Hepatocyte (in vitro differentiated cells): ENCODE results near the gene EPHB1. TPM values are rescaled to one million over a fixed set of nuclear protein-coding genes. Genes with fewer than 3 reads are reported as not detected.

Experiments
- DNase-seq: peaks from one replicate; pipeline ENCODE4 v3.0.0-alpha.2; 2016; ENCODE audit warnings: low spot score
- H2AFZ ChIP-seq: fragments of 200-600 bp; sonication (generic); 2 replicates; pipeline ENCODE4 v1.6.0; 2016; ENCODE audit warnings: antibody characterized with exemption, mild to moderate bottlenecking
- H3K27ac ChIP-seq: fragments of 200-600 bp; sonication (generic); 2 replicates; pipeline ENCODE4 v1.5.1; 2016; ENCODE audit warnings: mild to moderate bottlenecking
- H3K27me3 ChIP-seq: fragments of 200-600 bp; sonication (generic); 2 replicates; pipeline ENCODE4 v1.6.1; 2016
- H3K36me3 ChIP-seq: fragments of 200-600 bp; sonication (generic); replicated peaks from 2 replicates; pipeline ENCODE4 v1.5.1; 2016; ENCODE audit warnings: low read depth; ENCODE audit not compliant: insufficient read depth
- H3K4me1 ChIP-seq: fragments of 200-600 bp; sonication (generic); 2 replicates; pipeline ENCODE4 v1.5.1; 2016; ENCODE audit warnings: mild to moderate bottlenecking, moderate library complexity; ENCODE audit not compliant: insufficient read depth
- H3K4me2 ChIP-seq: fragments of 200-600 bp; sonication (generic); 2 replicates; pipeline ENCODE4 v1.6.0; 2016
- H3K4me3 ChIP-seq: fragments of 200-600 bp; sonication (generic); 2 replicates; pipeline ENCODE4 v1.5.1; 2016; ENCODE audit warnings: mild to moderate bottlenecking
- H3K79me2 ChIP-seq: fragments of 200-600 bp; sonication (generic); 2 replicates; pipeline ENCODE4 v1.6.0; 2017; ENCODE audit warnings: mild to moderate bottlenecking
- H3K9me2 ChIP-seq: fragments of 200-600 bp; sonication (generic); replicated peaks from 2 replicates; pipeline ENCODE4 v1.6.0; 2017; ENCODE audit warnings: mild to moderate bottlenecking; ENCODE audit not compliant: insufficient read depth
- H3K9me3 ChIP-seq: fragments of 200-600 bp; sonication (generic); 2 replicates; pipeline ENCODE4 v1.5.1; 2016; ENCODE audit warnings: low read depth, mild to moderate bottlenecking
- H4K20me1 ChIP-seq: fragments of 200-600 bp; sonication (generic); 2 replicates; pipeline ENCODE4 v1.6.0; 2016; ENCODE audit warnings: mild to moderate bottlenecking; ENCODE audit not compliant: insufficient read depth, poor library complexity, severe bottlenecking
- EZH2 ChIP-seq: fragments of 200-600 bp; sonication (generic); IDR thresholded peaks from 2 replicates; pipeline ENCODE4 v1.6.1; 2016; ENCODE audit warnings: antibody characterized with exemption, mild to moderate bottlenecking, borderline replicate concordance
- EZH2phosphoT487 ChIP-seq: fragments of 200-600 bp; sonication (generic); IDR thresholded peaks from one replicate; pipeline ENCODE4 v1.6.1; 2018; ENCODE audit warnings: antibody characterized with exemption, mild to moderate bottlenecking, low read depth, moderate library complexity; ENCODE audit not compliant: unreplicated experiment, severe bottlenecking
- WGBS: methylation state at CpG from one replicate; pipeline ENCODE4 v1.1.6; 2016; ENCODE audit warnings: low lambda C conversion rate; ENCODE audit errors: missing lambda C conversion rate; 5-methylcytosine and 5-hydroxymethylcytosine counted together
- polyA plus RNA-seq: library from polyadenylated mRNA; unstranded; fragments of >200 nt; fragmentation: Nextera tagmentation; extraction: Ambion mirVana; gene quantifications from 2 replicates; pipeline ENCODE4 v1.2.1, GENCODE V29; 2016
- total RNA-seq: library from RNA; depleted of rRNA; stranded (reverse); fragments of >200 nt; gene quantifications from 2 replicates; pipeline ENCODE4 v1.2.3, GENCODE V29; 2014
- TF ChIP-seq, protein P1 (sequence below): fragments of 200-600 bp; sonication (generic); IDR thresholded peaks from 2 replicates; pipeline ENCODE4 v1.5.1; 2016; ENCODE audit warnings: antibody characterized with exemption, mild to moderate bottlenecking; ENCODE audit not compliant: poor library complexity

The EPHB1 gene
- total and polyA plus RNA-seq, 2 experiments from 2014 or later, result 3.3 to 5.6 TPM

GRCh38 chr3:135181408-135181807 is 386.3 kb downstream of the EPHB1 start:
- no peaks in the 10 kb centered on the region for H4K20me1 ChIP-seq
- peaks cover 2% of the 10 kb centered on the region for H3K4me1 ChIP-seq
- H3K27me3 ChIP-seq, result no peaks in the 10 kb centered on the region
- no peak overlapping the region for H3K4me2 ChIP-seq
- H3K9me3 ChIP-seq, result no peaks in the 10 kb centered on the region
- H3K27ac ChIP-seq, result no peak overlapping the region
- H3K4me3 ChIP-seq, result no peak overlapping the region
- WGBS, result 67% methylated on average over 3 of the region's 3 CpGs
- no peak for DNase-seq
- H3K36me3 ChIP-seq, result no peaks in the 10 kb centered on the region
- H3K9me2 ChIP-seq, result no peaks in the 10 kb centered on the region
- H2AFZ ChIP-seq, result no peak overlapping the region
- TF ChIP-seq EZH2 (no peak), EZH2phosphoT487 (no peak)
- TF ChIP-seq, protein P1, sequence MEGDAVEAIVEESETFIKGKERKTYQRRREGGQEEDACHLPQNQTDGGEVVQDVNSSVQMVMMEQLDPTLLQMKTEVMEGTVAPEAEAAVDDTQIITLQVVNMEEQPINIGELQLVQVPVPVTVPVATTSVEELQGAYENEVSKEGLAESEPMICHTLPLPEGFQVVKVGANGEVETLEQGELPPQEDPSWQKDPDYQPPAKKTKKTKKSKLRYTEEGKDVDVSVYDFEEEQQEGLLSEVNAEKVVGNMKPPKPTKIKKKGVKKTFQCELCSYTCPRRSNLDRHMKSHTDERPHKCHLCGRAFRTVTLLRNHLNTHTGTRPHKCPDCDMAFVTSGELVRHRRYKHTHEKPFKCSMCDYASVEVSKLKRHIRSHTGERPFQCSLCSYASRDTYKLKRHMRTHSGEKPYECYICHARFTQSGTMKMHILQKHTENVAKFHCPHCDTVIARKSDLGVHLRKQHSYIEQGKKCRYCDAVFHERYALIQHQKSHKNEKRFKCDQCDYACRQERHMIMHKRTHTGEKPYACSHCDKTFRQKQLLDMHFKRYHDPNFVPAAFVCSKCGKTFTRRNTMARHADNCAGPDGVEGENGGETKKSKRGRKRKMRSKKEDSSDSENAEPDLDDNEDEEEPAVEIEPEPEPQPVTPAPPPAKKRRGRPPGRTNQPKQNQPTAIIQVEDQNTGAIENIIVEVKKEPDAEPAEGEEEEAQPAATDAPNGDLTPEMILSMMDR, result no peak
- no peaks in the 10 kb centered on the region for H3K79me2 ChIP-seq

- no peaks in the 10 kb centered on the region for H3K9me2 ChIP-seq
- no peaks in the 10 kb centered on the region for H3K9me3 ChIP-seq
- H3K36me3 ChIP-seq, result no peaks in the 10 kb centered on the region
- no peak overlapping the region for H3K27ac ChIP-seq
- no peak for TF ChIP-seq EZH2
- TF ChIP-seq, protein P1, result no peak
- TF ChIP-seq EZH2phosphoT487, result no peak
- H3K27me3 ChIP-seq, result no peaks in the 10 kb centered on the region
- H4K20me1 ChIP-seq, result no peaks in the 10 kb centered on the region
- no peak for DNase-seq
- WGBS, result 58% methylated on average over 3 of the region's 3 CpGs
- H3K4me2 ChIP-seq, result no peak overlapping the region
- H3K4me1 ChIP-seq, result peaks cover 2% of the 10 kb centered on the region
- H2AFZ ChIP-seq, result no peak overlapping the region
- H3K79me2 ChIP-seq, result no peaks in the 10 kb centered on the region
- no peak overlapping the region for H3K4me3 ChIP-seq
These were observed 387.4 kb downstream of the EPHB1 start for GRCh38 chr3:135182364-135182998.

DNA sequence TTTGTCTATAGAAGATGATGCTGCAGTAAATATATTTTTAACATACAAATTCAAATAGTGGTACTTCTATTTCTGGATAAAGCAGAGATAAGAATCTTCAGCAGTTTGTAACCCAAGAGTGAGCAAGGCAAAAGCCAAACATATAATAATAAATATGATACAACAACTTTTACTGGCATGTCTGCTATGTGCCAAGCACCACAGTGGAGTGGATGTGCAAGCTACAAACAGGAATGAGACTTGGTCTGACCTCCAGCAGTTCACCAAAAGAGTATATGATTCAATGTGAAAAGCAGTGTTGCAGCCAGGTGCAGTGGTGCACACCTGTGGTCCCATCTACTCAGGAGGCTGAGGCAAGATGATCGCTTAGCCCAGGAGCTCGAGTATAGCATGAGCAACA is 395.6 kb downstream of the EPHB1 start:
- DNase-seq, result no peak
- Histone ChIP-seq H3K4me3 (no peak overlapping the region), H3K9me3 (no peaks in the 10 kb centered on the region), H3K9me2 (no peaks in the 10 kb centered on the region), H2AFZ (no peak overlapping the region), H4K20me1 (no peaks in the 10 kb centered on the region), H3K4me1 (no peaks in the 10 kb centered on the region), H3K79me2 (no peaks in the 10 kb centered on the region), H3K36me3 (no peaks in the 10 kb centered on the region), H3K27me3 (no peaks in the 10 kb centered on the region), H3K27ac (no peak overlapping the region), H3K4me2 (no peak overlapping the region)
- TF ChIP-seq EZH2phosphoT487 (no peak), EZH2 (no peak)
- TF ChIP-seq, protein P1, result no peak
- WGBS, result 58% methylated on average over 2 of the region's 2 CpGs
